ENCODE results near the gene ATXN1.

DNA sequence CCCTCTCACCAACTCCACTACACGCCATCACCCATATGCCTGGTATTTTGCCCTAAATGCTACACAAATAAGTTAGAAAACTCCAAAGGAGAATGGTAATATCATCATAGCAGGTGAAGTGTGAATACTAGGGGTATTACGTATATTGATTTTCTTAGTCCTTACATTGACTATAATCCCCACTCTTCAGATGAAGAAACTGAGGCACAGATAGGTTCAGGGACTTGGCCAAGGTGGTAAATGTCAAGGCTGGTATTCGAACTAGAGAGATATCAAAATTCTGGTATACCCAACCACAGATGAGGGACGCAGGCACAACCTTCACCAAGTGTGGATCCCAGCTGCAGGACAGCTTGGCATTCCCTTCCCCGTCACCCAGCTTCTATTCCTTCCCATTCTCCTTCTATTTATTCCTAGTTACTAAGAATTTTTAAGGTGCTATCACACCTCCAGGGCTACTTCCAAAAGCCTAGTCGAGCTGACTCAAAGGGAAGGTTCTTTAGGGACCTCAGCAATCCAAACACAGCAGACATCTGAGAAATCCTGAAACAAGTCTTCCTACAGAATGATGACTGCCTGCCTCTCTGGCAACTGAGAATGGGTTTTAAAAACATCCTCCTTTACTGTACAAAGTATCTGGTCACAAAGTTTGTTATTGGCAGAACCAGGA, 32.6 kb downstream of the ATXN1 start:
- TF ChIP-seq CTCF (IDR thresholded peaks at IDR 0.05) (no peak), EP300 (IDR thresholded peaks at IDR 0.05) (no peak), POLR2A (IDR thresholded peaks at IDR 0.05) (no peak), POLR2AphosphoS5 (IDR thresholded peaks at IDR 0.05) (no peak)

All from gastroesophageal sphincter (tissue), 3 donors.